ENCODE data around the gene RHPN2. TPM values are rescaled to one million over a fixed set of nuclear protein-coding genes. Genes with fewer than 3 reads are reported as not detected.
A peak's percentile ranks its signal among the peaks of the same experiment; 100 is the strongest.

The RHPN2 gene
- total RNA-seq, 1 experiment from 2014 or later, result 21.3 TPM

DNA sequence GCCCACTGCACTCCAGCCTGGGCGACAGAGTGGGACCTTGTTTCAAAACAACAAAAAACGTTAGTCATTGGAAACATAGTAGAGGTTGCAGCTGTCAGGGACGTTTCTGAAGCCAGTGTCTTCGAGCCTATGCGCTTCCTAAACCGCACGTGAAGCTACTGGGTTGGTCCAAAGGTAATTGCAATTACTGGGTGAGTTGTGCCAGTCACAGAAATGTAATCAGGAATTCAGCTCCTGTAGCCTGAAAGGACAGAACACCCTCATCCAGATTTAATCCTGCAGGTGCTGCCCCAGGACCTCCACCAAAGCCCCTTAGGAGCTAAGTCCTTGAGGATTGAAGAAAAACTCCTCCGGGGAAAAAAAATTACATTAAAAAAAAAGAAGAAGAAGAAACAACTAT lies 2.4 kb upstream of the RHPN2 start:
- H3F3A ChIP-seq (ENCODE audit: insufficient read depth, low read depth), result peaks cover 37% of the 10 kb centered on the region; the same call in 1 of the 2 replicates
- H2AFZ ChIP-seq, result no peak overlapping the region
- no peaks in the 10 kb centered on the region for H3K9me3 ChIP-seq (ENCODE audit: insufficient read depth, low read depth)
- DNase-seq, result no peak
- no peaks in the 10 kb centered on the region for H3K9me2 ChIP-seq (ENCODE audit: insufficient read depth)
- ChIA-PET CTCF (interaction anchor here (0.6 kb wide), 1 partner anchor 34 kb away, joined by 4 read pairs; no protein-coding TSS in a partner anchor), POLR2A (ENCODE audit: unreplicated experiment) (no interaction called here)
- H3K27ac ChIP-seq, result no peak overlapping the region
- 0 out of 2 replicates have a peak, but pooled peaks cover 3% of the 10 kb centered on the region for H3K36me3 ChIP-seq (ENCODE audit: low read depth)
- H3K27me3 ChIP-seq (ENCODE audit: insufficient read depth, low read depth), result no peaks in the 10 kb centered on the region
- intact Hi-C loops (cut with micrococcal nuclease; ENCODE audit: unreplicated experiment), result no loop called here
- peaks cover 22% of the 10 kb centered on the region for H3K79me2 ChIP-seq (ENCODE audit: low read depth)
- no peak overlapping the region for H3K4me3 ChIP-seq
- peaks cover 13% of the 10 kb centered on the region for H4K20me1 ChIP-seq (ENCODE audit: insufficient read depth)
- TF ChIP-seq, protein P1, sequence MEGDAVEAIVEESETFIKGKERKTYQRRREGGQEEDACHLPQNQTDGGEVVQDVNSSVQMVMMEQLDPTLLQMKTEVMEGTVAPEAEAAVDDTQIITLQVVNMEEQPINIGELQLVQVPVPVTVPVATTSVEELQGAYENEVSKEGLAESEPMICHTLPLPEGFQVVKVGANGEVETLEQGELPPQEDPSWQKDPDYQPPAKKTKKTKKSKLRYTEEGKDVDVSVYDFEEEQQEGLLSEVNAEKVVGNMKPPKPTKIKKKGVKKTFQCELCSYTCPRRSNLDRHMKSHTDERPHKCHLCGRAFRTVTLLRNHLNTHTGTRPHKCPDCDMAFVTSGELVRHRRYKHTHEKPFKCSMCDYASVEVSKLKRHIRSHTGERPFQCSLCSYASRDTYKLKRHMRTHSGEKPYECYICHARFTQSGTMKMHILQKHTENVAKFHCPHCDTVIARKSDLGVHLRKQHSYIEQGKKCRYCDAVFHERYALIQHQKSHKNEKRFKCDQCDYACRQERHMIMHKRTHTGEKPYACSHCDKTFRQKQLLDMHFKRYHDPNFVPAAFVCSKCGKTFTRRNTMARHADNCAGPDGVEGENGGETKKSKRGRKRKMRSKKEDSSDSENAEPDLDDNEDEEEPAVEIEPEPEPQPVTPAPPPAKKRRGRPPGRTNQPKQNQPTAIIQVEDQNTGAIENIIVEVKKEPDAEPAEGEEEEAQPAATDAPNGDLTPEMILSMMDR (conservative IDR thresholded peaks at IDR 0.05), result no peak
- TF ChIP-seq EZH2 (IDR thresholded peaks at IDR 0.05; ENCODE audit: low read depth), result no peak
- H3K4me1 ChIP-seq (replicated peaks; ENCODE audit: insufficient read depth), result peaks cover 21% of the 10 kb centered on the region
- no TSS peak for BruUV-seq (replicated peaks)
- no peak overlapping the region for H3K4me2 ChIP-seq

DNA sequence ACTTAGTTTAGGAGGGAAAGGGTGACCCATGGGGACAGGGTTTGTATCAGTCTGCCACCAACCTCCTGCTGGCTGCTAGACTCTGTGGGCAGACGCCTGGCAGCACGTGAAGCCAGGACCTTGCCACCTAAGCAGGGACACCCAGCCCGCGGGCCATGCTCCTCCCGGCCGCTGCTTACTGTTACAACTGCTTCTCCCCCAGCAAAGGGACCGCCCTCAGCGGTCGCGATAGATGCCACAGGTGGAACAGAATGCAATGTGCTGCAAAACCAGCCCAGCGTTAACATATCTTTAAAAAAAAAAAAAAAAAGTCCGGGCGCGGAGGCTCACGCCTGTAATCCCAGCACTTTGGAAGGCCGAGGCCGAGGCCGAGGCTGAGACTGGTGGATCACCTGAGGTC lies 1.9 kb upstream of the RHPN2 start:
- Histone ChIP-seq H4K20me1 (ENCODE audit: insufficient read depth) (peaks cover 19% of the 10 kb centered on the region), H3F3A (ENCODE audit: insufficient read depth, low read depth) (peaks cover 34% of the 10 kb centered on the region; the same call in 1 of the 2 replicates), H3K4me3 (no peak overlapping the region), H3K9me3 (ENCODE audit: insufficient read depth, low read depth) (no peaks in the 10 kb centered on the region), H2AFZ (no peak overlapping the region), H3K4me2 (no peak overlapping the region), H3K79me2 (ENCODE audit: low read depth) (peaks cover 27% of the 10 kb centered on the region), H3K36me3 (ENCODE audit: low read depth) (0 out of 2 replicates have a peak, but pooled peaks cover 3% of the 10 kb centered on the region), H3K4me1 (replicated peaks; ENCODE audit: insufficient read depth) (peaks cover 26% of the 10 kb centered on the region), H3K27me3 (ENCODE audit: insufficient read depth, low read depth) (no peaks in the 10 kb centered on the region), H3K9me2 (ENCODE audit: insufficient read depth) (no peaks in the 10 kb centered on the region), H3K27ac (no peak overlapping the region)
- no peak for TF ChIP-seq EZH2 (IDR thresholded peaks at IDR 0.05; ENCODE audit: low read depth)
- TF ChIP-seq, protein P1 (conservative IDR thresholded peaks at IDR 0.05), result no peak
- peak in 1 of 2 experiments; percentile 47 for DNase-seq
- POLR2A ChIA-PET (ENCODE audit: unreplicated experiment), result no interaction called here
- CTCF ChIA-PET, result no interaction called here
- intact Hi-C loops (cut with micrococcal nuclease; ENCODE audit: unreplicated experiment), result no loop called here
- BruUV-seq (replicated peaks), result no TSS peak

DNA sequence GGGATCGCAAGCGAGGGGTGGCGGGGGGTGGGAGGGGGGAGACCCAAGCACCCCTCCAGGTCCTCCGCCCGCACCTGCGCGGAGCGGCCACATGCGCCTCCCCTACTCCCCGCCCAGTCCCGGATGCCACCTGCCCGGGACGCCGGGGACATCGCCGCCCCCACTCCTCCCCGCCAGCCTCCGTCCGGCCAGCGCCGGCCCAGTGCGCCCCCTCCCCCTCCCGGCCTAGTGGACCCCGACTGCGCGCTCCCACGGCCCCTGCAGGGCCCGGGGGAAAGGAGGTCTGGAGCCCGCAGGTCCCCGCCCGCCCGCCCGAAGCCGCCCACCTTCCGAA lies 263 bp downstream of the RHPN2 start:
- CTCF ChIA-PET, result no interaction called here
- Histone ChIP-seq H3F3A (ENCODE audit: insufficient read depth, low read depth) (peaks cover 20% of the 10 kb centered on the region; the same call in 1 of the 2 replicates), H3K9me3 (ENCODE audit: insufficient read depth, low read depth) (no peaks in the 10 kb centered on the region), H3K4me1 (replicated peaks; ENCODE audit: insufficient read depth) (peaks cover 36% of the 10 kb centered on the region), H3K9me2 (ENCODE audit: insufficient read depth) (no peaks in the 10 kb centered on the region), H3K4me2 (peak overlapping the region; percentile 87), H3K27ac (no peak overlapping the region), H2AFZ (no peak overlapping the region), H3K36me3 (ENCODE audit: low read depth) (0 out of 2 replicates have a peak, but pooled peaks cover 3% of the 10 kb centered on the region), H4K20me1 (ENCODE audit: insufficient read depth) (peaks cover 39% of the 10 kb centered on the region), H3K4me3 (peak overlapping the region; percentile 99), H3K27me3 (ENCODE audit: insufficient read depth, low read depth) (no peaks in the 10 kb centered on the region), H3K79me2 (ENCODE audit: low read depth) (peaks cover 49% of the 10 kb centered on the region)
- TF ChIP-seq, protein P1 (conservative IDR thresholded peaks at IDR 0.05), result no peak
- TF ChIP-seq EZH2 (IDR thresholded peaks at IDR 0.05; ENCODE audit: low read depth), result no peak
- BruUV-seq (replicated peaks), result no TSS peak
- DNase-seq, result peak in 1 of 2 experiments; percentile 61
- POLR2A ChIA-PET (ENCODE audit: unreplicated experiment), result interaction anchor here (0.7 kb wide), 1 partner anchor 9 kb away, joined by 11 read pairs; no protein-coding TSS in a partner anchor
- intact Hi-C loops (cut with micrococcal nuclease; ENCODE audit: unreplicated experiment), result no loop called here
